GM12891 (cell line): ENCODE results near the gene PRKACB.

ENCODE experiments used
- POLR2A ChIP-seq: IDR thresholded peaks from 2 replicates; pipeline ENCODE4 v1.6.1; 2011; ENCODE audit warnings: low read depth, low read length, control low read depth
- SPI1 ChIP-seq: IDR thresholded peaks from 2 replicates; pipeline ENCODE4 v1.6.1; 2011; ENCODE audit warnings: low read depth, low read length, control low read depth
- TAF1 ChIP-seq: IDR thresholded peaks from 2 replicates; pipeline ENCODE4 v1.6.1; 2011; ENCODE audit warnings: low read depth, low read length, control low read depth

GRCh38 chr1:84192681-84193080 lies 48.6 kb downstream of the PRKACB start:
- TF ChIP-seq TAF1 (no peak), POLR2A (no peak), SPI1 (no peak)
